ENCODE measurements around the gene APOC3.
"Not testable (repeated sequence)": the region's sequence is repeated elsewhere in the genome, so short reads cannot be mapped to it uniquely, and the experiment has no call there.

- TF ChIP-seq YY1 (IDR thresholded peaks at IDR 0.05; ENCODE audit: insufficient read depth, insufficient read length); SUZ12 (IDR thresholded peaks at IDR 0.05; ENCODE audit: extremely low read depth, insufficient read depth, insufficient read length): not testable (repeated sequence)
These were observed 28.0 kb upstream of the APOC3 start for GRCh38 chr11:116801662-116802061.
